ENCODE results near the gene TMEM92.

GRCh38 chr17:50280801-50281441 is 6.7 kb downstream of the TMEM92 start:
- no peak for TF ChIP-seq CTCF (conservative IDR thresholded peaks at IDR 0.05; ENCODE audit: low read depth, low read length)
- no peak for TF ChIP-seq EZH2phosphoT487 (IDR thresholded peaks at IDR 0.05; ENCODE audit: borderline replicate concordance, low read length)
